HL-60 (cell line): Measurements from ENCODE around the gene CREBBP.

ENCODE experiments used
- DNase-seq, 2 experiments: peaks; one replicate each; pipeline ENCODE4 v3.0.0-alpha.2; 2010 to 2020; ENCODE audit warnings: low read depth in 1 of 2, low spot score in 1 of 2
- H3K27ac ChIP-seq: fragments of 250-450 bp; sonication (Bioruptor Pico); replicated peaks from 2 replicates; pipeline ENCODE4 v1.5.1; 2020; ENCODE audit warnings: mild to moderate bottlenecking, moderate library complexity
- H3K27me3 ChIP-seq: fragments of 250-450 bp; sonication (Bioruptor Pico); 2 replicates; pipeline ENCODE4 v1.5.1; 2021; ENCODE audit warnings: mild to moderate bottlenecking, moderate library complexity; ENCODE audit not compliant: insufficient read depth, poor library complexity, severe bottlenecking
- H3K4me3 ChIP-seq: replicated peaks from 2 replicates; pipeline ENCODE4 v1.5.1; 2011; ENCODE audit warnings: mild to moderate bottlenecking, control low read depth, low read length; ENCODE audit not compliant: insufficient read depth
- CTCF ChIP-seq: IDR thresholded peaks from one replicate; pipeline ENCODE4 v1.5.1; 2011; ENCODE audit warnings: low read length, control low read depth, inconsistent platforms; ENCODE audit not compliant: insufficient read depth
- GABPA ChIP-seq: IDR thresholded peaks from 2 replicates; pipeline ENCODE4 v1.6.1; 2012; ENCODE audit warnings: low read depth
- POLR2AphosphoS5 ChIP-seq: IDR thresholded peaks from 2 replicates; pipeline ENCODE4 v1.6.1; 2012; ENCODE audit warnings: low read depth
- SPI1 ChIP-seq: IDR thresholded peaks from 2 replicates; pipeline ENCODE4 v1.6.1; 2012; ENCODE audit warnings: low read depth, mild to moderate bottlenecking, borderline replicate concordance
- TF ChIP-seq, protein P1 (sequence below): IDR thresholded peaks from 2 replicates; pipeline ENCODE4 v1.6.1; 2012; ENCODE audit warnings: low read depth; ENCODE audit not compliant: insufficient replicate concordance

Gene CREBBP

DNA sequence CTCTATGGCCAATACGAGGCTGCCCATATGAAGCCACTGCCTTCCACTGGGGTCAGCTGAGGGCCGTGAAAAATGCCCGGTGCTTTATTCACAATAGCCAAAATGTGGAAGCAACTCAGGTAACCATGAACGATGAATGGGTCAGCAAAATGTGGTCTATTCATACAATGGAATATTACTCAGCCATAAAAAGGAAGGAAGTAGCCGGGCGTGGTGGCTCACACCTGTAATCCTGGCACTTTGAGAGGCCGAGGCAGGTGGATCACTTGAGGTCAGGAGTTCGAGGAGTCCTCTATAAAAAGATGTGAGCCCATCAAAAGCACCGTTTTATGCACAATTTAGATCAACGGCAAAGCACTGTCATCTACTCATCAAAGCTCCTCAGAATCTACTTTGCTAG, 158.0 kb downstream of the CREBBP start:
- DNase-seq, result no peak
- no peaks in the 10 kb centered on the region for H3K27me3 ChIP-seq
- no peak overlapping the region for H3K27ac ChIP-seq
- H3K4me3 ChIP-seq, result no peak overlapping the region
- TF ChIP-seq, protein P1, sequence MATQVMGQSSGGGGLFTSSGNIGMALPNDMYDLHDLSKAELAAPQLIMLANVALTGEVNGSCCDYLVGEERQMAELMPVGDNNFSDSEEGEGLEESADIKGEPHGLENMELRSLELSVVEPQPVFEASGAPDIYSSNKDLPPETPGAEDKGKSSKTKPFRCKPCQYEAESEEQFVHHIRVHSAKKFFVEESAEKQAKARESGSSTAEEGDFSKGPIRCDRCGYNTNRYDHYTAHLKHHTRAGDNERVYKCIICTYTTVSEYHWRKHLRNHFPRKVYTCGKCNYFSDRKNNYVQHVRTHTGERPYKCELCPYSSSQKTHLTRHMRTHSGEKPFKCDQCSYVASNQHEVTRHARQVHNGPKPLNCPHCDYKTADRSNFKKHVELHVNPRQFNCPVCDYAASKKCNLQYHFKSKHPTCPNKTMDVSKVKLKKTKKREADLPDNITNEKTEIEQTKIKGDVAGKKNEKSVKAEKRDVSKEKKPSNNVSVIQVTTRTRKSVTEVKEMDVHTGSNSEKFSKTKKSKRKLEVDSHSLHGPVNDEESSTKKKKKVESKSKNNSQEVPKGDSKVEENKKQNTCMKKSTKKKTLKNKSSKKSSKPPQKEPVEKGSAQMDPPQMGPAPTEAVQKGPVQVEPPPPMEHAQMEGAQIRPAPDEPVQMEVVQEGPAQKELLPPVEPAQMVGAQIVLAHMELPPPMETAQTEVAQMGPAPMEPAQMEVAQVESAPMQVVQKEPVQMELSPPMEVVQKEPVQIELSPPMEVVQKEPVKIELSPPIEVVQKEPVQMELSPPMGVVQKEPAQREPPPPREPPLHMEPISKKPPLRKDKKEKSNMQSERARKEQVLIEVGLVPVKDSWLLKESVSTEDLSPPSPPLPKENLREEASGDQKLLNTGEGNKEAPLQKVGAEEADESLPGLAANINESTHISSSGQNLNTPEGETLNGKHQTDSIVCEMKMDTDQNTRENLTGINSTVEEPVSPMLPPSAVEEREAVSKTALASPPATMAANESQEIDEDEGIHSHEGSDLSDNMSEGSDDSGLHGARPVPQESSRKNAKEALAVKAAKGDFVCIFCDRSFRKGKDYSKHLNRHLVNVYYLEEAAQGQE, result no peak
- TF ChIP-seq CTCF (no peak), POLR2AphosphoS5 (no peak), GABPA (no peak), SPI1 (no peak)

GRCh38 chr16:3720418-3720817, 160.1 kb downstream of the CREBBP start:
- Histone ChIP-seq H3K27ac (no peak overlapping the region), H3K27me3 (no peaks in the 10 kb centered on the region), H3K4me3 (no peak overlapping the region)
- TF ChIP-seq GABPA (no peak), SPI1 (no peak), CTCF (no peak), POLR2AphosphoS5 (no peak)
- TF ChIP-seq, protein P1, result no peak
- DNase-seq, result no peak

GRCh38 chr16:3718628-3719027, 161.9 kb downstream of the CREBBP start:
- TF ChIP-seq SPI1 (no peak), POLR2AphosphoS5 (no peak), CTCF (no peak), GABPA (no peak)
- TF ChIP-seq, protein P1, result no peak
- no peak overlapping the region for H3K4me3 ChIP-seq

More at GRCh38 chr16:3718628-3719027, 161.9 kb downstream of the CREBBP start:
- H3K27me3 ChIP-seq, result no peaks in the 10 kb centered on the region
- no peak for DNase-seq
- H3K27ac ChIP-seq, result no peak overlapping the region
